Measurements from ENCODE around the gene KCNS3.

Gene KCNS3

GRCh38 chr2:17894556-17894955, 16.1 kb downstream of the KCNS3 start:
- H3K4me3 ChIP-seq (ENCODE audit: low read depth, low read length) = no peak overlapping the region
- DNase-seq (ENCODE audit: low read depth) = no peak
- TF ChIP-seq, protein P1, sequence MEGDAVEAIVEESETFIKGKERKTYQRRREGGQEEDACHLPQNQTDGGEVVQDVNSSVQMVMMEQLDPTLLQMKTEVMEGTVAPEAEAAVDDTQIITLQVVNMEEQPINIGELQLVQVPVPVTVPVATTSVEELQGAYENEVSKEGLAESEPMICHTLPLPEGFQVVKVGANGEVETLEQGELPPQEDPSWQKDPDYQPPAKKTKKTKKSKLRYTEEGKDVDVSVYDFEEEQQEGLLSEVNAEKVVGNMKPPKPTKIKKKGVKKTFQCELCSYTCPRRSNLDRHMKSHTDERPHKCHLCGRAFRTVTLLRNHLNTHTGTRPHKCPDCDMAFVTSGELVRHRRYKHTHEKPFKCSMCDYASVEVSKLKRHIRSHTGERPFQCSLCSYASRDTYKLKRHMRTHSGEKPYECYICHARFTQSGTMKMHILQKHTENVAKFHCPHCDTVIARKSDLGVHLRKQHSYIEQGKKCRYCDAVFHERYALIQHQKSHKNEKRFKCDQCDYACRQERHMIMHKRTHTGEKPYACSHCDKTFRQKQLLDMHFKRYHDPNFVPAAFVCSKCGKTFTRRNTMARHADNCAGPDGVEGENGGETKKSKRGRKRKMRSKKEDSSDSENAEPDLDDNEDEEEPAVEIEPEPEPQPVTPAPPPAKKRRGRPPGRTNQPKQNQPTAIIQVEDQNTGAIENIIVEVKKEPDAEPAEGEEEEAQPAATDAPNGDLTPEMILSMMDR (IDR thresholded peaks at IDR 0.05; ENCODE audit: insufficient read depth, low read depth, low read length, missing control alignments) = no peak

GRCh38 chr2:17899871-17900270, 21.4 kb downstream of the KCNS3 start:
- no peak for DNase-seq (ENCODE audit: low read depth)
- TF ChIP-seq, protein P1 (IDR thresholded peaks at IDR 0.05; ENCODE audit: insufficient read depth, low read depth, low read length, missing control alignments) = no peak
- H3K4me3 ChIP-seq (ENCODE audit: low read depth, low read length) = no peak overlapping the region

DNA sequence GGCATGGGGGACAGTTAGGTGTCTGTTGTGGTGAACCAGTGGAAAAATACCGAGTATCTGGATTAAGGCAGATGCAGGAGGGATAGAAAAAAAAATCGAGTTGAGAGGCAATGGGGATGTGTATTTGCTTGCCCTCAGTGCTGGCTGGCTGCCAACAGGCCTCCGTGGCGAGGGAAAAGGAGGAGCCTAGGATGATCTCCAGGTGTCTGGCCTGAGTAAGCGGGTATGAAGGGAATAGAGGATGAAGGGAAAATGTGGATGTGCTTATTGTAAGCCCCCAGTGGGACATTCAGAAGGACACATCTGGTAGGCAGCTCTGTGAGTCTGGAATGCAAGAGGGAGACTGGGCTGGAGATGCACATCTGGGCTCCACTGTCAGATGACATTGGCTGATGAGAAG, 22.8 kb downstream of the KCNS3 start:
- TF ChIP-seq, protein P1 (IDR thresholded peaks at IDR 0.05; ENCODE audit: insufficient read depth, low read depth, low read length, missing control alignments) = no peak
- H3K4me3 ChIP-seq (ENCODE audit: low read depth, low read length) = no peak overlapping the region
- DNase-seq (ENCODE audit: low read depth) = no peak

DNA sequence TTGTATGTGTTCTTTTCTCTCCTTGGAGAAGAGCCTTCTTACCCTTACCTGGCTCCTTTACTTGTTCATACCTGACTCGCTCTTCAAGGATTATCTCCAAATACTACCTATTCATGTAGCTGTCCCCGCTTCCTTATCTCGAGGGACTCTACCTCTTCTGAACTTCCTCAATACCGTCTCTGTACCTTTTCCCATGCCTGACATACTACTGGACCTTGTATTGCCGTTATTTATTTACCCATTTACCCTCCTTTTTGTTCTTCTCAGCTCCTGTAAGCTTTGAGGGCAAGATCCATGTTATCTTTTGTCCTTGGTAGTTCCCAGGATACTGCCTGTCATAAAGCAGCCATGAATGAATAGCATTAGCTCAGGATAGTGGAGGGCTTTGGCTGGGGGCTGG, 32.5 kb downstream of the KCNS3 start:
- H3K4me3 ChIP-seq (ENCODE audit: low read depth, low read length) = no peak overlapping the region
- TF ChIP-seq, protein P1 (IDR thresholded peaks at IDR 0.05; ENCODE audit: insufficient read depth, low read depth, low read length, missing control alignments) = no peak
- no peak for DNase-seq (ENCODE audit: low read depth)

- TF ChIP-seq, protein P1 (IDR thresholded peaks at IDR 0.05; ENCODE audit: insufficient read depth, low read depth, low read length, missing control alignments) = no peak
- no peak for DNase-seq (ENCODE audit: low read depth)
- no peak overlapping the region for H3K4me3 ChIP-seq (ENCODE audit: low read depth, low read length)
These were observed 33.2 kb downstream of the KCNS3 start for GRCh38 chr2:17911491-17912260.

- TF ChIP-seq, protein P1 (IDR thresholded peaks at IDR 0.05; ENCODE audit: insufficient read depth, low read depth, low read length, missing control alignments) = no peak
- H3K4me3 ChIP-seq (ENCODE audit: low read depth, low read length) = no peak overlapping the region
- peak; percentile 37 for DNase-seq (ENCODE audit: low read depth)
These were observed 33.8 kb downstream of the KCNS3 start for GRCh38 chr2:17912266-17912691.

- H3K4me3 ChIP-seq (ENCODE audit: low read depth, low read length) = no peak overlapping the region
- TF ChIP-seq, protein P1 (IDR thresholded peaks at IDR 0.05; ENCODE audit: insufficient read depth, low read depth, low read length, missing control alignments) = no peak
- DNase-seq (ENCODE audit: low read depth) = no peak
These were observed 36.6 kb downstream of the KCNS3 start for GRCh38 chr2:17915099-17915498.
